Suppressor macrophage (primary cell): Measurements from ENCODE around the gene ATP7B.

Experiments
- DNase-seq, 4 experiments: peaks; one replicate each; pipeline ENCODE4 v3.0.0-alpha.2; 2020 to 2022

Gene ATP7B

DNA sequence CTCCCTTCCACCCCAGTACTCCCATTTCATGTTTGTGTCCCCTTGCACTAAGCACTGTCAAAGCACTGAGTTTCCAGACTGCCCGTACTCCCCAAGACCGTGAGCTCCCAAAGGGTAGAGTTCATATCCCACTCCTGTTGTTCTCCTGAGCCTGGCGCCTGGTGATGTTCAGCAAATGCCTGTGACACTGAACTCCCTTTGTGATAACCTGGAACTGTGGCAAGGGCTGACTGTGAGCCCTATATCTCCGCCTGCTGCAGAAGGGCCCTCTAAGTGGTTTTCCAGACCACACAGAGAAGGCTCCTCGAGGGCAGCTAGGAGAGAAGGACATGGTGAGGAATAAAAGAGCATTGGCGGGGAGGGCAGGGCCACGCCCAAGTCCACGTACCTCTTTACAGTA, 67.5 kb downstream of the ATP7B start:
- DNase-seq: no peak

DNA sequence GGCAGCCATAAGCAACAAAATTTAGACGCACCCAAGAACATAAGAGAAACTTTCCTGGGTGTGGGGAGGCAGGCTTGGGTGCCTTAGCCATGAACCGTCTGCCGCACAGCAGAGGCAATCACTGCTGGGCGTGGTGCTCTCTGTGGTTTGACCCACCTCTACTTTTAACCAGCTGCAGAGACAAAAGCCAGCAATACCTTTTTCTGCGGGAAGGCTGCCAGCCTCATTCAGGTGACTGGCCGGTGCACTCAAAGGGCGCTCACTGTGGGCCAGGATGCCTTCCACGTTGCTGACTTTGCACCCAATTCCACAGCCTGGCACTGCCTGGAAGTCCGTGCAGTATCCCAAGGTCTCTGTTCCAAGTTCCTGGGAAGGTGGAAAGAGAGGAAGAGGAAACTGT, 69.1 kb downstream of the ATP7B start:
- no peak for DNase-seq

DNA sequence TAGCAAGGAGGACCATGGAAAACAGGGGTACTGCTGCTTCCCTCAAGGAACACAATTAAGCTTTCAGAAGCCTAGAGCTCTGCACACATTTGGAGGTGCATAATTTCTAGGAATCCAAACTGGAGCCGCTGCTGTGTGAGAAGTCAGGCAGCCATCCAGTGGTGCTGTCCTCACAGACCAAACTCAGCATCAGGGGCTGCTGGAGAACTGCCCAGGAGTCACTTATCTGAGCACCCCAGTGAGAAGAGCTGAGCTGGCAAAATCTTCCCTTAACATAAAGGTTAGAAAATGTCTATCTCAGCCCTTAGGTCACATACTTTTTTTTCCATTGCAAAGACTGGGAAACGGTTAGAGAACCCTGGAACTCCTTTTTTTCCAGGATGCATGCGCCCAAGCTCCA, 72.8 kb downstream of the ATP7B start:
- no peak for DNase-seq

DNA sequence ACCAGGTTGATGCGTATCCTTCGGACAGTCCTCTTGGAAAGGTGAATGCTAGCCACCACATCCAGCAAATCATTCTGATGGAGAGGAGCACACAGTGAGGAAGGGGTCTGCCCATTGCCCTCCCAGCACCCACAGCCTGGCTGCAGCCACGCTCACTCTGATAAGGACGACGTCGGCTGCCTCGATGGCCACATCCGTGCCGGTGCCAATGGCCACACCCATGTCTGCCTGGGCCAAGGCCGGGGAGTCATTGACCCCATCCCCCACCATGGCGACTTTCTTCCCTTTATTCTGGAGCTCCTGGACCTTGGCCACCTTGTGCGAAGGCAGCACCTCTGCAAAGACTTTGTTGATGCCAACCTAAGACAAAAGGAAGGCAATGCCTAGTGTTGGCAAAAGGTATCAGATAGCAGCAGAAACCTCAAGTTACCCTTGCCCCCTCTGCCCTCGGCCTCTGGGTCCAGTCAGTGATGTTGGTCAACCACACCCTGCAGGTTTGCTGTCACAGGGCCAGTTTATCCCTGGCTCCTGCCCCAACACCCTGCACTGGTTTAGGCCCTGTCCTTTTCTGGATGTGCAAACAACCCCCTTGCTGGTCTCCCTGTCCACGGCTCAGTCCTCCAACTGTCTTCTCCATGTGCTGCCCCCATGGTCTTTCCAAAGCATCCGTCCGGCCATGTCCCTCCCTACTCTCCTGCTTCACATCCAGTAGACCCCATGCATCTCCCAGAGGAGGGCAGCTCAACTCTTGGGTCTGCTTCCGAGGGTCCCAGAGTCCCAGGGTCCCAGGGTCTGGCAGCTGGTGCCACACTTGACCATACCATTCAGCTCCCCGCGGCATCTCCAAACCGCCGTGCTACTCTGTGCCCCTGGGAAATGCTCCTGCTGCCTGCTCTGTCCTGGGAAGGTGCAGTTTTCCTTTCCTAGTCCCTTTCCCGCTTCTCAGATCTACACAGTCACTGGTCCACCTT, 73.6 kb downstream of the ATP7B start:
- no peak for DNase-seq

DNA sequence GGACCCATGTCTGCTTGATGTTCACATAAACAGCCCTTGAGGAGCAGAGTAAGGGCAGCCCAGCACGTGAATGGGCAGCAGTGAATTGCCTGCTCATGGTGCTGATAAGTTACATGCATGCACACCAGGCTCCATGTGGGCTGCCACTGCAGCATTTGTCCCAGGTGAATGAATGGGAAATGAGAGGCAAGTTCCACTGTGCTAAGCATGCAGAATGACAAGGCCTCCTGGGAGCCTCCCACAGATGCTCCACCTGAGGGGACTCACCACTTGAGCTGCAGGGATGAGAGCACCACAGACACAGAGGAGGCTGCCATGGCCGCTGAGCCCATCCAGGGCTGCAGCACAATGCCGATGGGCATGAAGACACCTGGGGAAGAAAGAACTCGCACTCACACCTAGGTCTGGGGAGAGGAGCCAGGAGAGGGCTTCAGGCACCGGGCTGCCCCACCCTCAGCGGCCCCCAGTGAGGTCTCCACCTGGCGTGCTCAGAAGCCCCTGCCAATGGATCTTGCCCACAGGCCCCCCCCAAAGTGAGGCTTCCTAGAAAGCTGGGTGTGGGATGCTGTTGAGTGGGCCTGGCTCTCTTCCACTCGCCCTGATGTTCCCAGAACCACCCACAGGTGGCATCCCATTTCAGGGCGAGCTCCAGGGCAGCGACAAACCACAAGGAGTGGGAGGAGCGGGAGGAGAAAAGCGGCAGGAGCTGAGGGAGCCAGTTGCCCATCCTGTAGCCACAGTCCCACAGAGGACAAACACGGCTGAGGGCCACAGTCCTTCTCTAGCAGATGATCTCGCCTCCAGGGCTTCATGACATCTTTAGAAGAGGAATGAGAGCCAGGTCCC, 75.7 kb downstream of the ATP7B start:
- DNase-seq: peak in 3 of 4 experiments; percentile 7 to 33 (median 8)

DNA sequence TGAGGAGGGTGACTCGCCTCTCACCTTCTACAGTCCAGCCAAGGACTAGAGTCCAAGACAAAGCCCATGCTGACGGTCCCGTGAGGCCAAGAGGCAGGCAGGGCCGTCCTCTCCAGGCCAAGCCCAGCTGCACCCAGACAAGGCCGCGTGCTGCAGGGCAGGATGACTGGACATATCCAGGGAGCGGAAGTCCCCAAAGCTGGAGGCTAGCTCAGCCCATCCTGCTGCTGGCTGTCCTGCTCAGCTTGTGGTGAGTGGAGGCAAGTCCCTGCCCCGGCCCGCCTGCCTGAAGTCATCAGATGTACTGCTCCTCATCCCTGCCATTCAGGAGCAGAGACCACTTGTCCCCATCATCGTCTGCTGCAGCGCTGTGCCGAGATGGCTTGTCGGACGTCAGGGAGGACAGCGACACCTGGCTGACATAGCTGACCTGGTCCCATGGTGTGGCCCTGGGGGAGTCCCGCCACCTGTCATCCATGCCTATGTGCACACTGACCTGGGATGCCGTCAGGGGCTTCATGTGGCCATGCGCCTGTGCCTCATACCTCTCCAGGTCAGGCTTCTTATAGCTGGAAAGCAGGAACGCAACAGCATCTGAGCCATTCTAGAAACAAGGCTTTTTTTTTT, 76.7 kb downstream of the ATP7B start:
- DNase-seq: no peak

DNA sequence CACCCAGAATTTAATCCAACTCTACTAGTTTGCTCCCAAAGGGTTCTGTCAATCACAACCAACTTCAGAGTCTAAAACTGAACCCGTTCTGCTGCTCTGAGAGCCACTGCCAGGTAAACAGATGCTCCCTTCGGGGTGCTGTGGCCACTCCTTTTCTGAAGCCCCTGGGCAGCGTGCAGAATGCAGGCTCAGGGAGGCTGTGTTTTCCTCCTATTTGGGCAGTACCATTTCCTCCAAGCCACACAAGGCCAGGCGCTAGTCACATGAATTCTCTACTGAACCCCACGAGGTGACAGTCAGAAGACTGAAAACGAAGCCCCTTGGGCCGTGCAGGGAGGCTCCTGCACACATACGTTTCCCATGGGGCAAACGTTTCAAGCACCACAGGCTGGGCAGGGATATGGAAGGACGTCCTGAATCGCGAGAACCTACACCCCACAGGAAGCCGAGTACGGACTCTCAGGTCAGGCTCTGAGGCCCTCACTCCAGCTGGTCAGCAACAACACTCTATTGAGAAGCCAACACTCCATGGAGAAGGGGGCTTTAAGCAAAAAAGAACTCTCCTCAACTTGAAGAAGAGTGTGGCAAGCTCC, 77.7 kb downstream of the ATP7B start:
- no peak for DNase-seq

DNA sequence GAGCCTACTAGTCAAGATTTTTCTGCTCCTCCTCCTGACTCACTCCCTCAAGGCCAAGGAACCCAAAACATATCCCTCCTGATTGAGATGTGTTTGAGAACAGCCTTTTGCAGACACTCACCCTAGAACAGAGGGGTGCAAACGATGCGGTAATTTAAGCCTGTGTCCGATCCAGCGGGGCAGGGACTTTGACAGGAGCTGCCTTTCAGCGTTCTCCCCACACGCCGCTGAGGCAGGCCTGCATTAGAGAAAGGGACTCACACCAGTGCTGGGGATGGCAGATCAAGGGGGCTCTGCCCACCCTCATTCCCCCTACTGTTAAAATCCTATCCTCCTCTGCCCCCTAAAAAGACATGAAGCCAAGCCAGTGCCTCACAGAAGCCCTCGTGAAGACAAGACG, 79.0 kb downstream of the ATP7B start:
- DNase-seq: no peak

DNA sequence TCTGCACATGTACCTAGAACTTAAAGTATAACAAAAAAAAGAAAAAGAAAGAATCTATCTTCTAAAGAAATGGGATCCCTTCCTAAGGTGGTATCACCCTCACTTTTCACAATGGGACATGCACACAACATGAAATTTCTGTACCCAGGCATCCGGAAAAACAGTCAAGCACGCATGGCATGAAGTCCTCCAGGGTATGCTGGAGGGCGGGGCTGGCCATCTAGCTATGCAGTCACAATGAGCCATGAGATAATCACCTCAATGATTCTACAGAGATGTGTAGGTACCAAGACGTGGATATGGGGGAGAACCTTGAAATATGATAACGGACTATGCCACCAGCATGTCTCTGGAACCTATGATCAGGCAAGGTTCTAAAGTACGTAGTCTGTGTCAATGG, 79.6 kb downstream of the ATP7B start:
- DNase-seq: no peak

DNA sequence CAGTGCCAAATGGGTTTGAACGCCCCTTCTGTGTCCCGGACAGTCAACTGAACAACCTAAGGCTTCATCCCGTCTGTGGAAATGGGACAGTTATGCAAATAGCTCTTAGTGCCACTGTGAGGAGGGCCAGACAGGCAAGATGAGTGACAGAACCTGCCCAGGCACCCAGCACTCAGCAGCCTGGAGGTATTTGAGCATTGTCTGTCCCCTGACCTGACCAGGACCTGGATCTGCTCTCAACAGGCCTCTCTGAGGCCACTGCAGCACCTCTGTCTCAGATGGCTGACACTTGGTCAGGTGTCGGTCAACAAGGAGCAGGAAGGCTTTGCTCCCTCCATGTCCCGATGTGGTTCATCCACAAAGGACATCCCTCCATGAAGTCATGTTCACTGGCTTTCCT, 81.6 kb downstream of the ATP7B start:
- DNase-seq: no peak

DNA sequence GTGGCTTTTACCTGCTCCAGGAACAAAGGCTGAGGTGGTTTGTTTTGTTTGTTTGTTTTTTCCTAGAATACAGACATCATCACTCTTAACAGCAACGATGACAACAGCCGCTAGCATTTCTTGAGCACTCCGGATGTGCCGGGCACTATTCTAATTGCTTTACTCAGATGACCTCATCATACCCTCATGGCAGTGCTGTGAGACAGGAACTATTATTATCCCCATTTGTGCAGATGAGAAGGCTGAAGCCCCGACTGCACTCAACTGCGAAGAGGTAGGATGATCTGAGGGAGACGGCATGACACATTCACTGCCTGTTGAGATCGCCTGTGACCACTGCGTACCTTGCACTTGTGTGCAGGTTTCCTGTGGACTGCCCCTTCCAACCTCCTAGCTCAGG, 83.0 kb downstream of the ATP7B start:
- no peak for DNase-seq

DNA sequence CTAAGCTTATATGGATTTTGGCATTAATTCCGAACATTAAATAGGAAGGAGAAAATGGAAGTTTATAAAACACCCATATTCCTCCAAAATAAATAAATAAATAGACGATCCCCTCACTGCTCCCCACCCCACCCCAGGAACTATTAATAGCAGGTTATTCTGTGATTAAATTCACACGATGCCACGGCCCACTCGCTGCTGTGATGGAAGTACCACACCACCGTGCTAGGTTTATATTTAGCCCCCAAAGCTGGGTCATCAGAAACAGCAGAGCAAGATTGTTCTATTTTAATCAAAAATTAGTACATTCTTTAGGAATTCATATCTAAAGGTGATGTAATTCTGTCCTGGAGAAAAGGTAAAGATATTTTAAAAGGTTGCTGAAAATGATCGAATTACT, 84.1 kb downstream of the ATP7B start:
- no peak for DNase-seq

DNA sequence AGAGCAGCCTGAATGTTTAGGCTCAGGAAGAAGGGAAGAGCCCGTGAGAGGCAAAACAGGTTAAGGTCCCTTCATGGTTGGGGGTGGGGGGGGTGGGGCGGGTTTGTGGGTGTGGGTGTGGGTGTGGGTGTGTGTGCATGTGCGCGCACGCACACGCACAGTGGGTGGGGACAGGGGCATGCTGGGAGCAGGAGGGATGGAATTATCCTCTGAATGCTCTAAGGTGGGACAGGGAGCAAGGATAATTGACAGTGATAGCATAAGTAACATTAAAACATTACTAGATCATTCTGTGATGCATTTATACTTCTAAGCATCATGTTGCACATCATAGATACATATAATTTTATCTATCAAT, 84.7 kb downstream of the ATP7B start:
- no peak for DNase-seq

DNA sequence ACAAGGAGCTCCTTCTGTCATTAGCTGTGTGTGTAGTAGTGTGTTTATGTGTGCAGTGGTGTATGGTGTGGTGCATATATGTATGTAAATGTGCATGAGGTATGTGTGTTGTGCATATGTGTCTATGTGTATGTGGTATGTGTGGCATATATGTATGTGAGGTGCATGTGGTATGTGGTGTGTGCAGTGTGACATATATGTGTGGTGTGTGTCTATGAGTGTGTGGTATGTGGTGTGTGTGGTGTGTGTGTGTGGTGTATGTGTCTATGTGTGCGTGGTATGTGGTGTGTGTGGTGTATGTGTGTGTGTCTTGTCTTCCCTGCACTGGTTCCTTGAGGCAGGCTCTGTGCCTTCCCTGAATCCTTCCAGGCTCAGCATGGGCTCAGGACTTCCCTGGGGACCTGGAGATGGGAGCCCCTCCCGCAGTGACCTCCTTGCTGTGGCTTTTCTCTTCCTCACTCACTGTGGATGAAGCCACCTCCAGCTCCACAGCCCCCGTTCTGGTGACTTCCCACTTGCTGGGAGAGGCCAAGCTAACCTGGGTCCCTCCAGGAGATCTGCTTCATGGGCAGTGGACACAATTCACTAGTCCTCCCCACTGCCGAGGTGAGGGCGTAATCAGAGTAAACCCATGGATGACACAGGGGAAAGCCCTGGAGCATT, 85.3 kb downstream of the ATP7B start:
- DNase-seq: no peak

DNA sequence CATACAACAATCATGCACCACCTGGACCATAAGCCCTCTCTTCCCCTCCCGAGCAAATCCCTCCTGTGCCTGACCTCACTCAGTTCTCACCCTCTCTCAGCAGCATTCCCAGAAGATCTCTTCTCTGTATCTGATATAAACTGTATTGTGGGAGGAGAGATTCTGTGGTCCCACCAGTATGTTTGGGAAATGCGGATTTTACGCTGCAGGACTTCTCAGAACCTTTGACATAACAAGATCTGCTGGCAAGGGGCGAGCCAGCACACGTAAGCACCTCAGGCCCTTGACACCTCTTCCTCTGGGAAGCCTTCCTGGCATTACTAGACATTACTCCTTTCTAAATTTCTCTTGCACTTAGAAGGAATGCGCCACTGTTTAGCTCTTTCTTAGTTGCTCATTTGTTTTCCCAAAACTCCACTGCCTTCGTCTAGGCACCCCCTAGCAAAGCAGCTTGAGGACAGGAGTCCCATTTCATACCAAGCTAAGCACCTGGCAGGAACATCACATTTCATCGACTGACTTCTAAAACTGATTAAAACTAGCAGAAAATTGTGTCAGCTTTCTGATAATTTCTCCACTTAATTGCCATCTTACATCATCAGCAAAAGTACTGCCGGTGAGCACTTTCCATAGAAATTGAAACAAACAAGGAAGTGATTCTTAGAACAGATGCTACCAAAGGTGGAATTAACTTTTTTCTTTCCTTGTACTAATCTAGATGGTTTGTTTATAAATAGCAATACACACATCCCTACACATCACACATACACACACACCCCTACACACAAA, 86.3 kb downstream of the ATP7B start:
- no peak for DNase-seq

DNA sequence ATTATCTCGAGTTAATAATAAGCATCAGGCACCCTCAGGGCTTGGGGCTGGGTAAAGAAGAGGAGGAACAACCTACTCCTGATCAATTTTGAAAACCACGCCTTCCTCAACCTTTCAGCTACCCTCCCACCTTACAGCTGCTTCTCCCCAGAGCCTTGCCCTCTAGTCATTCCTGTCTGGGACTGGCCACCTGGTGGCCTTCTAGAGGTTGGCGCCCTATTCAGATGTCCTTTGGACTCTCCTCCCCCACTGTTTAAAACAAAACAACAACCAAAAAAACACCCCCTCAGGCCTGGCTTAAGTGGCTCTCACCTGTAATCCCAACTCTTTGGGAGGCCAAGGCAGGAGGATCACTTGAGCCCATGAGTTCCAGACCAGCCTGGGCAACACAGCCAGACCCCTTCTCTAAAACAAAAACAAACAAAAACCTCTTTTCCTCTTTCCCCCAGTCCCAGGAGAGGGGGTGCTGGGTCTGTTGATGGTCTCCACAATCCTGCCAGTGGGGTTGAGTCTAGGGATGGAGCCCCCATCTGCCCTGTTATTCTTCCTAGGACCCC, 87.2 kb downstream of the ATP7B start:
- DNase-seq: peak in 2 of 4 experiments; percentile 7 to 12

DNA sequence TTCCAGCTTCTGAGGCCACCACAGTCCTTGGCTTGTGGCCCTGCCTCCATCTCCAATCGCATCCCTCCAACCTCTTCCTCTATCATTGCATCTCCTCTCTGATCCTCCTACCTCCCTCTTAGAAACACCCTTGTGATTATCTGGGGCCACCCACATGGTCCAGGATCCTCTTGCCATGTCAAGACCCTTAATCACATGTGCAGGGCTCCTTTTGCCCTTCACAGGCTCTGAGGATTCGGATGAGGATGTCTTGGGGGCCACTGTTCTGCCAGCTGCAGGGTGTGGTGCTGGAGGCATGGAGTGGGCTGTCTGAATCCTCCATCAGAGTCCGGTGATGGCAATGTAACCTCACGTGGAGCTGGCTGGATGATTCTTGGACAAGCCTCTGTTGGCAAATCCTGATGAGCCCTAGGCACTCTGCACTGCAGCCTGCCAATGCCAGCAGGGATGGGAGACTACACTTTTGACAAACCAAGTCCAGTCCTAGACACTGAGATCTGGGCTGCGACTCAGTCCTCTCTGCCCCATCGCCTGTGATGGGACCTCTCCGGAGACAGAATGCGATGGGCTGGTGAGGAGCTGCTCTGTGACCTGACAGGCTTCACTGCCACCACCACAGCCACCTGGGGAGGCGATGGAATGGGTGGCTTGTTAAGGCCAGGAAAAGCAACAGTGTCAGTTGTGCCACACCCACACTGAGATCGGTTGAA, 88.3 kb downstream of the ATP7B start:
- DNase-seq: no peak

DNA sequence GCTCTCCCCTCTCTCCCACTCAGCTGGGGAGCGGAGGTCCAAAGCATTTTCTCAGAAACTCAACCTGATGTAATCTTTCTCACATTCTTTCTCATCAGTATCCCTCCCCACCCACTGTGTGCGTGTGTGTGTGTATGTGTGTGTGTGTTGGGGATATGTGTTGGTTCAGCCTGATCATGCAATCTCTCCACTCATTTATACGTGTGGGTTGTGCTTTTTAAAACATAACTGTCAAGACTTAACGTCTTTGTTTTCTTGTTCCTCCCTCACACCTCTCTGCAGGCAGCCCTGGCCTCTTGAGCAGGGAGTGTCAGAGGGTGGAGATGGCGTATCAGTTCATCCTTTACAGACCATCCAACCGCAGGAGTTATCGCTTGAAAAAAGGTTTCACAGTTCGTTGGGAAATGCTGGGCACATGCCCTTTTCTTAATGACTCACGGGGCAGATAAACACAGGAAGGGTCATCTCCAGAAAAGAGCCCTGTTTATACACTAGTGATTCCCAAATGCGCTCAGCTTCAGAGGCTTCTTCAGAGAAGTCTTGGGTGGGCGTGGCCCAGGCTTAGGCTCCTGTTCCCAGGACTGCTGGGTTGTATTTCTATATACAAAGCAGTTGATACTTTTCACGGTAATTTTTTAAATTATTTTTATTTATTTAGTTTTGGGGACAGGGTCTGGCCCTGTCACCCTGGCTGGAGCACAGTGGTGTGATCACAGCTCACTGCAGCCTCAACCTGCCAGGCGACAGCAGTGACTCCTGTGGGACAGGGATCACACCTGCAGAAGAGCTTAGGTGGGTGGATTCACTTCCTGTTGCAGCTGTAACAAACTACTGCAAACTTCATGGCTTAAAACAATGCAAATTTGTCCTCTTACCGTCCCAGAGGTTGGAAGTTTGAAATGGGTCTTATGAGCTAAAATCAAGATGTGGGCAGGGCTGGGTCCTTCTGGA, 89.2 kb downstream of the ATP7B start:
- no peak for DNase-seq

DNA sequence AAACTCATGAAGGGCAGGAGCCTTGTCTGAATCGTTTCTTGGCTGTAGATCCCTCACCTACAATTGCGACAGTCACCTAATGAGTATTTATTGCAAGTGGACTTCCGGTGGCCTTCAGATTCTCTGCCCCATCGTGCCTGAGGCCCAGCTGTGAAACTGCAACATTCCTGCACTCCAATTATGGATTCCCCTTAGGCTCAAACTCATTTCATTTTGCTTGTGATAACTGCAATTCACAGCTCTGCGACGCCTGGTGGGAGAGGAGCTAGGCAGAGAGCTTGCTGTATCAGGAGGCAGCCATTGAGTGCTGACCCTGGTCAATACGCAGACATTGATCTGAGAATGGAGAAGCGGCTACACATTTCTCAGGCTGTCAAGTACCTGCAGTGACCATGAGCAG, 90.5 kb downstream of the ATP7B start:
- no peak for DNase-seq
